Measurements from ENCODE around the gene FOSL1.

The FOSL1 gene

DNA sequence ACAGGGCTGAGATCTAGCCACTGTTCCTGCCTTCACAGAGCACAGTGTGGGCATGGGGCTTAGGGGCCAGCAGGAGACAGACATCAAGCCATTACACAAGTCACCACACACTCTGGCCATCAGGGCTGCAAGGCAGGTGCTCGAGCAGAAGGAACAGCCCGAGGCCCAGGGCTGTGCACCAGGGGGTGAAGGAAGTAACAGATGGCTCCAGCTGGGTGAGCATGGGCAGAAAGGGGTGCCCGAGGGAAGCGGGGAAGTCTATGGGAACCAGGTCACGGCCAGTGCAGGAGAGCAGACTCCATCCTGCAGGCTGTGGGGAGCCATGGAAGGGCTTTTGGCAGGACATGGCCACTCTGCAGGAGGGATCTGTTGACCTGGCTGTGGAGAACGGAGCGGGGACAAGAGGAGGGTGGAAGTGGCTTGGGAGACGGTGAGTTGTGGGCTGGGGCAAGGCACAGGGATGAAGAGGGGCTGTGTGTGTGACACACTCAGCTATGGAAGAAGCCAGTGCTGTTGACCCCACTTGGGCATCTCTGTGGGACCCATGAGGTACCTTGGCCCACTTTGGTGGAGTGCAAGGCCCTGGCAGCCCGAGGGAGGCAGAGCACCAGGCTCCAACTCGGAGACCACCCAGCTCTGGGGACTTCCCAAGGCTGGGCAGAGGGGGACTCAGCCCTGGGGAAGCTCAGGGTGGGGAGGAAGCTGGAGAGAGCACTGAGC lies 15.1 kb upstream of the FOSL1 start:
- Histone ChIP-seq H3K4me3 (IDR thresholded peaks at IDR 0.05; ENCODE audit: insufficient read depth, low read depth, low read length) (no peak overlapping the region), H3K79me2 (ENCODE audit: insufficient read depth, low read depth) (peaks cover 13% of the 10 kb centered on the region; the same call in 1 of the 2 replicates), H3K4me2 (no peak overlapping the region), H3K27me3 (ENCODE audit: insufficient read depth, low read depth) (no peaks in the 10 kb centered on the region), H2AFZ (ENCODE audit: low read depth) (no peak overlapping the region), H3K9ac (no peak overlapping the region), H3K36me3 (ENCODE audit: insufficient read depth) (no peaks in the 10 kb centered on the region), H4K20me1 (ENCODE audit: insufficient read depth) (no peaks in the 10 kb centered on the region), H3K4me1 (ENCODE audit: low read depth, poor library complexity, severe bottlenecking) (peaks cover 29% of the 10 kb centered on the region), H3K27ac (no peak overlapping the region)
- TF ChIP-seq, protein P1, sequence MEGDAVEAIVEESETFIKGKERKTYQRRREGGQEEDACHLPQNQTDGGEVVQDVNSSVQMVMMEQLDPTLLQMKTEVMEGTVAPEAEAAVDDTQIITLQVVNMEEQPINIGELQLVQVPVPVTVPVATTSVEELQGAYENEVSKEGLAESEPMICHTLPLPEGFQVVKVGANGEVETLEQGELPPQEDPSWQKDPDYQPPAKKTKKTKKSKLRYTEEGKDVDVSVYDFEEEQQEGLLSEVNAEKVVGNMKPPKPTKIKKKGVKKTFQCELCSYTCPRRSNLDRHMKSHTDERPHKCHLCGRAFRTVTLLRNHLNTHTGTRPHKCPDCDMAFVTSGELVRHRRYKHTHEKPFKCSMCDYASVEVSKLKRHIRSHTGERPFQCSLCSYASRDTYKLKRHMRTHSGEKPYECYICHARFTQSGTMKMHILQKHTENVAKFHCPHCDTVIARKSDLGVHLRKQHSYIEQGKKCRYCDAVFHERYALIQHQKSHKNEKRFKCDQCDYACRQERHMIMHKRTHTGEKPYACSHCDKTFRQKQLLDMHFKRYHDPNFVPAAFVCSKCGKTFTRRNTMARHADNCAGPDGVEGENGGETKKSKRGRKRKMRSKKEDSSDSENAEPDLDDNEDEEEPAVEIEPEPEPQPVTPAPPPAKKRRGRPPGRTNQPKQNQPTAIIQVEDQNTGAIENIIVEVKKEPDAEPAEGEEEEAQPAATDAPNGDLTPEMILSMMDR (conservative IDR thresholded peaks at IDR 0.05; ENCODE audit: low read depth, low read length) = no peak

DNA sequence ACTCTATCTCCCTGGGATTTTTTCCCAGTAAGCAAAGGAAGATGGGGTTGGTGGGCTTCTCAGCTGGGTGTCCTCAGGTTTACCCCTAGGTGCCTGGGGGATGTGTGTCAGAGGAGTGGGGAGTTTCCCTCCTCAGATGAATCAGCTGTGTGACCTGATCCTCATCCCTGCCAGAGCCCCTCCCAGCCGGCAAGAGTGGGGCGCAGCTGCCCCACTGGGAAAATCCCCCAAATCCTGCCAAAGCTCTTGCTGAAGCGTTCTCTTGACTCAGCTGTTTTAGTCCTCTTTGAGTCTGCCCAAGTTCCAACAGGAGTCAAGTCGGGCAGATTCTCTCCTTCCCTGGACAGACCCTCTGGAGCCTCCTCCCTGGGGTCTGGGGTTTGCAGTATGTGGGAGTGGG lies 12.7 kb upstream of the FOSL1 start:
- Histone ChIP-seq H3K9ac (no peak overlapping the region), H3K27ac (no peak overlapping the region), H3K4me2 (no peak overlapping the region), H3K79me2 (ENCODE audit: insufficient read depth, low read depth) (peaks cover 5% of the 10 kb centered on the region; the same call in 1 of the 2 replicates), H2AFZ (ENCODE audit: low read depth) (no peak overlapping the region), H4K20me1 (ENCODE audit: insufficient read depth) (no peaks in the 10 kb centered on the region), H3K27me3 (ENCODE audit: insufficient read depth, low read depth) (no peaks in the 10 kb centered on the region), H3K4me3 (IDR thresholded peaks at IDR 0.05; ENCODE audit: insufficient read depth, low read depth, low read length) (no peak overlapping the region), H3K4me1 (ENCODE audit: low read depth, poor library complexity, severe bottlenecking) (peaks cover 43% of the 10 kb centered on the region), H3K36me3 (ENCODE audit: insufficient read depth) (no peaks in the 10 kb centered on the region)
- TF ChIP-seq, protein P1 (conservative IDR thresholded peaks at IDR 0.05; ENCODE audit: low read depth, low read length) = no peak

DNA sequence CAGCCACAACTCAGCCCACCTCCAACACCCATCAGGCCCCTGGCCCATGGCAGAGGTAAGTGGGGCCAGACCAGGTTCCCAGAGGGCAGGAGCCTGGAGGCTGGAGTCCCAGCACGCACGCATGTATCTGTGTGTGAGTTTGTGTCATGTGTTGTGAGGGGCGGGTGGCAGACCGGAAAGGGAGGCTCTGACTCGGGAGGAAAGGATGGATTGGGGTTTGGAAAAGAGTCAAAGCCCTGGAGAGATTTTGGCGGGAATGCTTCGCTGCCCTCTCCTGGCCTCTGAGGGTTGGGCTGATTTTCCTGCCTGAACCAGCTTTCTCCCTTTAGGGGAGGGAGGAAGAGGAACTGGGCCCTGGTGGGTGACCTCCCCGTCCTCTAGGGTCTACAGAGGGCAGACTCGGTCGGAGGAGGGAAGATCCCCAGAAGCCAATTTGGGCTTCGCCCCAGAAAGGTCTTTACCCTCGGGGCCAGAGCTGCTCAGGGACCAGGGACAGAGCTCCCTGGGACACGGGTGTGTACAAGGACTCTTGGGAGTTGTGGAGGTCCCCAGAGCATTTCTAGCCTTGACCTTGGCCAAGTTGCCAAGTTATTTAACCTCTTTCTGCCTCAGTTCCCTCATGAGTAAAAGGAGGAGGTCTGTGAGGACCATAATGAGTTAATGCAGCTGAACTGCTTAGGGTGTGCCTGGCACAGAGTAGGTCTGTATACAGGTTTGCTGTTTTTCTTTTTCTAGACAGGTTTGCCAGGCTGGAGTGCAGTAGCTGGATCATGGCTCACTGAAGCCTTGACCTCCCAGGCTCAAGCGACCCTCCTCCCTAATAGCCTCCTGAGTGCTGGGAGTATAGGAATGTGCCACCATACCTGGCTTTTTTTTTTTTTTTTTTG lies 11.7 kb upstream of the FOSL1 start:
- Histone ChIP-seq H2AFZ (ENCODE audit: low read depth) (no peak overlapping the region), H3K4me3 (IDR thresholded peaks at IDR 0.05; ENCODE audit: insufficient read depth, low read depth, low read length) (no peak overlapping the region)

DNA sequence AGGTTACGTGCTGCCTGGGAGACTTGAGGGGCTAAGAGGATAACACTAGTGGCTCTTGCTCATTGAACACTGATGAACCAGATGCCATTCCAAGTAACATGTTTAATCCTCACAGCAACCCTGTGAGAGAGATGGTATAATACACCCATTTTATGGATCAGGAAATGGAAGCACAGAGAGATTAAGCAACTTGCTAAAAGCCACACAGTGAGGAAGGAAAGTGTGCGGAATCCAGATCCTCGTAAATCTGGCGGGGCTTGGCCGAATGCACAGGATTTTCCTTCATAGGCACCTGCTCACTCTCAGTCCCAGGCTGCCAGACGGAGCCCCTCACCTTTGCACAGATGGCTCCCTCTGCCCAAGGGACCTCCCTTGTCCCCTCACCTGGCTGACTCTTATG lies 7.7 kb upstream of the FOSL1 start:
- no peaks in the 10 kb centered on the region for H3K79me2 ChIP-seq (ENCODE audit: insufficient read depth, low read depth)
- no peak overlapping the region for H3K4me2 ChIP-seq
- no peaks in the 10 kb centered on the region for H3K27me3 ChIP-seq (ENCODE audit: insufficient read depth, low read depth)
- no peak overlapping the region for H3K27ac ChIP-seq
- no peaks in the 10 kb centered on the region for H4K20me1 ChIP-seq (ENCODE audit: insufficient read depth)
- TF ChIP-seq, protein P1 (conservative IDR thresholded peaks at IDR 0.05; ENCODE audit: low read depth, low read length) = no peak
- peaks cover 42% of the 10 kb centered on the region for H3K4me1 ChIP-seq (ENCODE audit: low read depth, poor library complexity, severe bottlenecking)
- H3K9ac ChIP-seq = no peak overlapping the region
- H2AFZ ChIP-seq (ENCODE audit: low read depth) = no peak overlapping the region
- no peak overlapping the region for H3K4me3 ChIP-seq (IDR thresholded peaks at IDR 0.05; ENCODE audit: insufficient read depth, low read depth, low read length)
- H3K36me3 ChIP-seq (ENCODE audit: insufficient read depth) = no peaks in the 10 kb centered on the region

More for the DNA sequence above, 11.7 kb upstream of the FOSL1 start:
- Histone ChIP-seq H3K27ac (no peak overlapping the region), H3K9ac (no peak overlapping the region), H3K36me3 (ENCODE audit: insufficient read depth) (no peaks in the 10 kb centered on the region), H3K4me2 (no peak overlapping the region), H3K4me1 (ENCODE audit: low read depth, poor library complexity, severe bottlenecking) (peaks cover 38% of the 10 kb centered on the region), H4K20me1 (ENCODE audit: insufficient read depth) (no peaks in the 10 kb centered on the region), H3K27me3 (ENCODE audit: insufficient read depth, low read depth) (no peaks in the 10 kb centered on the region), H3K79me2 (ENCODE audit: insufficient read depth, low read depth) (no peaks in the 10 kb centered on the region; the same call in 1 of the 2 replicates)
- TF ChIP-seq, protein P1 (conservative IDR thresholded peaks at IDR 0.05; ENCODE audit: low read depth, low read length) = no peak
